AG09309 (cell line): ENCODE results near the gene EREG.

Experiments used
- DNase-seq: peaks from one replicate; pipeline ENCODE4 v3.0.0-alpha.2; 2010; ENCODE audit warnings: low read depth
- H3K4me3 ChIP-seq: 2 replicates; pipeline ENCODE4 v1.5.1; 2011; ENCODE audit warnings: mild to moderate bottlenecking, low read depth, low read length, moderate library complexity; ENCODE audit not compliant: control insufficient read depth
- TF ChIP-seq, protein P1 (sequence below): IDR thresholded peaks from 2 replicates; pipeline ENCODE4 v1.5.1; 2011; ENCODE audit warnings: mild to moderate bottlenecking, low read depth, low read length, inconsistent platforms; ENCODE audit not compliant: insufficient read depth, control insufficient read depth; ENCODE audit errors: missing control alignments

The EREG gene

DNA sequence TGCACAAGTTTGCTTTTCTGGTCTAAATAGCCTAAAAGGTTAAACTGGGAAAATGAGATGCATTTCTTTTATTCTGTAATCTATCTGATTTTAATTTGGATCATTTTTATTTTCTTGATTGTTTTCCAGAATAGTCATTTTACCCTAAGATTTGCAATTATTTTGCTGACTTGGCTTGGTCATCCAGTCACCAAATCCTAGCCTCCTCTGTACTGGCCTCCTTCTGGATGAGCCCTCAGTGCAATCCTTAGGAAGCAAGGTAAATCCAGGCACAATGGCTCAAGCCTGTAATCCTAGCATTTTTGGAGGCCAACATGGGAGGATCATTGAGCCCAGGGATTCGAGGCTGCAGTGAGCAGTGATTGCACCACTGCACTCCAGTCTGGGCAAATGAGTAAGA lies 9.2 kb downstream of the EREG start:
- TF ChIP-seq, protein P1, sequence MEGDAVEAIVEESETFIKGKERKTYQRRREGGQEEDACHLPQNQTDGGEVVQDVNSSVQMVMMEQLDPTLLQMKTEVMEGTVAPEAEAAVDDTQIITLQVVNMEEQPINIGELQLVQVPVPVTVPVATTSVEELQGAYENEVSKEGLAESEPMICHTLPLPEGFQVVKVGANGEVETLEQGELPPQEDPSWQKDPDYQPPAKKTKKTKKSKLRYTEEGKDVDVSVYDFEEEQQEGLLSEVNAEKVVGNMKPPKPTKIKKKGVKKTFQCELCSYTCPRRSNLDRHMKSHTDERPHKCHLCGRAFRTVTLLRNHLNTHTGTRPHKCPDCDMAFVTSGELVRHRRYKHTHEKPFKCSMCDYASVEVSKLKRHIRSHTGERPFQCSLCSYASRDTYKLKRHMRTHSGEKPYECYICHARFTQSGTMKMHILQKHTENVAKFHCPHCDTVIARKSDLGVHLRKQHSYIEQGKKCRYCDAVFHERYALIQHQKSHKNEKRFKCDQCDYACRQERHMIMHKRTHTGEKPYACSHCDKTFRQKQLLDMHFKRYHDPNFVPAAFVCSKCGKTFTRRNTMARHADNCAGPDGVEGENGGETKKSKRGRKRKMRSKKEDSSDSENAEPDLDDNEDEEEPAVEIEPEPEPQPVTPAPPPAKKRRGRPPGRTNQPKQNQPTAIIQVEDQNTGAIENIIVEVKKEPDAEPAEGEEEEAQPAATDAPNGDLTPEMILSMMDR, result no peak
- no peak for DNase-seq

DNA sequence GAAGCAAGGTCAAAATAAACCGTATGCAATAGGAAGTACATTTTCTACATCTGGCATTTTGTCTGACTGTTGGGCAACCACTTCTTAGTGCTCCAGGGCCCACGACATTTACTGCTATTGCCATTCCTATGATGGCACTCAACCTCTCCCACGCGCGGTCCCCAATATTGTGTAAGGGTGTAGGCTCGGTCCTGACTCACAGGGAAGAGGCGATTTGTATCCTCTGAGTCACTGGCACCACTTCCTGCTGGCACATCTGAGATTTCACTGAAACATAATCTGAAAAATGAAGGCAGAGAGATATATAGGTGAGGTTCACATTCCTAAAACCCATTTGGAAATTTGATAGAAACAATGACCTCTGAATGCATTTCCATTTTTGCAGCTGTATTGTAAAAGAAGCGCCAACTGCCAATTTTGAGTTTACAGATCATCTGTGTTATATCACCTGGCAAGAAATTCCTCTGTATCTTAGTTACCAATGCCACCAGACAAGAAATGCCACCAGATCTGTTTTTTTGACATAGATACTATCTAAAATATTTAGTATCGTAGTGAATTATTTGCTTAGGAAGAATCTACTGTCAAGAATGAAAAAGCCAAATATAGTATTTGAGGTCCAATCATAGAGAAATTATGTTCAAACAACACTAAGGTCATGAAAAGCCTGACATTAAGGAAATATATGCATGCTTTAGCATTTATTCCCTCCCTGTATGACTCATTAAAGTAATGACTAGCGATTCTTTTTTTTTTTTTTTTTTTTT lies 9.8 kb downstream of the EREG start:
- H3K4me3 ChIP-seq, result no peak overlapping the region
- DNase-seq, result peak; percentile 80
- TF ChIP-seq, protein P1, result no peak

More for the DNA sequence above, 9.2 kb downstream of the EREG start:
- no peak overlapping the region for H3K4me3 ChIP-seq

DNA sequence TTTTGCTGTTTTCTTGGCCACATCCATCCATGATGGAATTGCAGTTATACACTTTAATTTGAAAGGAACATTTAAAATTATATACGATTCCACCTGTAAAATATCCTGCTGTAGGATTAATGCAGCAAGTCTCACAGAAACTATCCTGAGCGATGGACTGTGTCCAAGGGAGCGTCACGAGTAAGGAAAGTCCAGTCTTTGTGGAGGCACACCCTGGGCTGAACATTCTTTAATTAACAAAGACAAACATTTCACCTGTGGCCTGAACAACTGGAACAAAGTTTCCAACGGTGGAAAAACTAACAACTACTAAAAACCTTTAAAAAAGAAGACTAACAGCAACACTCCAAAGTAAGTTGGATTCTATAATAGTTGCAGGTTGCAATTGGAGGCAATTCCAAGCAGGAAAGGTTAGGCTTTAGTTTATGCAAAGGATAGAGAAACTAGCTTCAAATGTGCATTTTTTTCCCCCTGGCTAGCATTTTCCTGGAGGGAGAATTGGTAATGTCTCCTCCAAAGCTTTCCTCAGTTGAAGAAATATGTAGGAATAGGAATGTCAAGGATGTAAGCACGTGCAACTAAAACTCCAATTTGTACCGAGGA lies 11.0 kb downstream of the EREG start:
- H3K4me3 ChIP-seq, result no peak overlapping the region
- TF ChIP-seq, protein P1, result no peak
- DNase-seq, result no peak

DNA sequence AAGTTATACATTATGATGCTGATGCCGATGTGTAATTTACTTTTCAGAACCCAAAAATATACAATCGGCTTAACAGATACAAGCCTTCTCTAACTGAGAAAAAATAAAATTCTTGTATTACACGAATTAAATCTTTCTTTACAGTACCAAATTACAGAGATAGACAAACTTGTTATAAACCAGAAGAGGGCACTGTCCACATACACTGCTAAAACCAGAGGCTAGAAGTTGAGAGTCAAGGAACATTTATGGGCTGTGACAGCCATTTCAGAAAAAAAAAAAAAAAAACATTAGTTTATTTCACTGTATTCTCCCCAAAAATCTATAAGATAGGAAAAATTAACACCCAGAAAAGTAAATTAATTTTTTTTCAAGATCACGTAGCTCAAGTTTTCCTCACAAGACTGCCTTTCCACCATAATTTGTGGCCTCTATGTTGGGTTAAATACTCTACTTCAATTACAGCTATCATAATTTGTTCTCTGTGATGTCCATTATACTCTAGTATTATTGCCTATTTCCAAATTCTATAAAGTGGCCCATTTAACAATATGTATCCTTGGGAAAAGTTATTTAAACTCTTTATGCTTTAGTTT lies 12.0 kb downstream of the EREG start:
- TF ChIP-seq, protein P1, result peak; percentile 65
- DNase-seq, result peak; percentile 41
- no peak overlapping the region for H3K4me3 ChIP-seq

DNA sequence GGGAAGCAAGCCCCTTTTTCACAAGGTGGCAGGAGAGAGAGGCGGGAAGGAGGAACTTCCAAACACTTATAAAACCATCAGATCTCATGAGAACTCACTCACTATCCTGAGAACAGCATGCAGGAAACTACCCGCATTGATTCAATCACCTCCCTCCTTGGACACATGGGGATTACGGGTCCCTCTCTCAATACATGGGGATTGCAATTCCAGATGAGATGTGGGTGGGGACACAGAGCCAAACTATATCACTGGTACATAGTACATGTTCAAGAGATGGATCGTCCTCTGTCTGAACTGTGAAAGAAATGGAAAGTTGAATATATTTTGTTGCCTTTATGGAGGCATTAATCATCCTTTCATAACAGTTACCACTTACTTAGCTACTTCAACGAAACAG lies 12.8 kb downstream of the EREG start:
- DNase-seq, result no peak
- TF ChIP-seq, protein P1, result no peak
- H3K4me3 ChIP-seq, result no peak overlapping the region

DNA sequence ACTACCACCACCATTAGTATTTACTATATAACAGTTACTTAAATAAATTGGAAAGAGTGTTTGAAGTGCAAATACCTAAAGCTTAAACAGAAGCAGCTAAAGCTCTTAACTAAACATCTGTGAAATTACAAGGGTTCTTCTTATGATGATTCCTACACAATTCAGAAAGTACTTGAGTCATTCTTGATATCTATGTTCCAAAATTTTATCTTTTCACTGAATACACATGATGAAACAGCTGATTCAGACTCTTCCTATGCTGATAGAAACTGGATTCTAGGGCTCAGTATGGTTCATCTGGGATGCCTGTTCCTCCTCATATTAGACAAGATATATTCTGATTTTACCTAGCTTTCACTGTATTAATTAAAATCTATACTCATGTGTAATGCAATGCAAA lies 13.6 kb downstream of the EREG start:
- no peak for DNase-seq
- TF ChIP-seq, protein P1, result no peak
- H3K4me3 ChIP-seq, result no peak overlapping the region
